Measurements from ENCODE around the gene DPYSL5. TPM values are rescaled to one million over a fixed set of nuclear protein-coding genes. Genes with fewer than 3 reads are reported as not detected.

Gene DPYSL5
- total RNA-seq, 5 donors from 2014 or later (not counting 1 experiment from before 2014, with no cell fraction given), result not detected

GRCh38 chr2:26982102-26982742 lies 134.3 kb downstream of the DPYSL5 start:
- H3K27ac Mint-ChIP-seq, result no peak overlapping the region
- ATAC-seq (replicated peaks in 1 of 4), result peak in 2 of 4 experiments; percentile 57 to 79

GRCh38 chr2:26983746-26984145 lies 135.8 kb downstream of the DPYSL5 start:
- ATAC-seq (replicated peaks in 1 of 4) (no peak), DNase-seq (no peak)
- POLR2A ChIA-PET, result no interaction called here
- no peak overlapping the region for H3K4me3 ChIP-seq (ENCODE audit: control insufficient read depth in 1 of 2, extremely low read depth in 1 of 2, low read length in 1 of 2)
- no peaks in the 10 kb centered on the region for H3K9me3 ChIP-seq
- H3K36me3 ChIP-seq (ENCODE audit: control insufficient read depth in 2 of 2, extremely low read depth in 1 of 2, insufficient read depth in 1 of 2, low read length in 1 of 2), result no peaks in the 10 kb centered on the region
- no CpG with 5 or more reads among the region's 3 CpGs for WGBS (ENCODE audit: insufficient coverage)
- Mint-ChIP-seq H3K4me1 (no peaks in the 10 kb centered on the region), H3K27me3 (no peaks in the 10 kb centered on the region), H3K27ac (no peak overlapping the region), H3K4me3 (no peak overlapping the region), H3K9me3 (no peaks in the 10 kb centered on the region), H3K36me3 (peaks cover 5% of the 10 kb centered on the region)
- no peaks in the 10 kb centered on the region for H3K4me1 ChIP-seq (ENCODE audit: control insufficient read depth in 1 of 2, extremely low read depth in 1 of 2, insufficient read depth in 2 of 2, low read length in 2 of 2)
- H3K27me3 ChIP-seq (replicated peaks in 1 of 2; ENCODE audit: control insufficient read depth in 2 of 2, extremely low read depth in 1 of 2, insufficient read depth in 2 of 2, low read length in 1 of 2), result no peaks in the 10 kb centered on the region
- no peak overlapping the region for H3K27ac ChIP-seq (ENCODE audit: low read length)
- CTCF ChIA-PET, result interaction anchor here in 1 of 2 donors (0.9 kb wide), 1 partner anchor 51 kb away, joined by 3 read pairs; no protein-coding TSS in a partner anchor

More at GRCh38 chr2:26982102-26982742, 134.3 kb downstream of the DPYSL5 start:
- no peak overlapping the region for H3K27ac ChIP-seq (ENCODE audit: low read length)
- H3K4me1 Mint-ChIP-seq, result no peaks in the 10 kb centered on the region
- H3K27me3 ChIP-seq (replicated peaks in 1 of 2; ENCODE audit: control insufficient read depth in 2 of 2, extremely low read depth in 1 of 2, insufficient read depth in 2 of 2, low read length in 1 of 2), result no peaks in the 10 kb centered on the region
- no peak overlapping the region for H3K4me3 Mint-ChIP-seq
- ChIA-PET CTCF (interaction anchor here in 1 of 2 donors (0.7 to 0.9 kb wide), 2 partner anchors 20 to 23 kb away, joined by 3 to 4 read pairs; no protein-coding TSS in a partner anchor), POLR2A (no interaction called here)
- H3K4me1 ChIP-seq (ENCODE audit: control insufficient read depth in 1 of 2, extremely low read depth in 1 of 2, insufficient read depth in 2 of 2, low read length in 2 of 2), result no peaks in the 10 kb centered on the region
- no peaks in the 10 kb centered on the region for H3K9me3 Mint-ChIP-seq
- no peaks in the 10 kb centered on the region for H3K36me3 ChIP-seq (ENCODE audit: control insufficient read depth in 2 of 2, extremely low read depth in 1 of 2, insufficient read depth in 1 of 2, low read length in 1 of 2)
- DNase-seq, result peak in 12 of 35 experiments; percentile 2 to 44 (median 14)
- no peaks in the 10 kb centered on the region for H3K27me3 Mint-ChIP-seq
- no peak overlapping the region for H3K4me3 ChIP-seq (ENCODE audit: control insufficient read depth in 1 of 2, extremely low read depth in 1 of 2, low read length in 1 of 2)
- WGBS (ENCODE audit: insufficient coverage), result 60% methylated on average over 2 of the region's 2 CpGs
- H3K9me3 ChIP-seq, result no peaks in the 10 kb centered on the region
- peaks cover 5% of the 10 kb centered on the region for H3K36me3 Mint-ChIP-seq

DNA sequence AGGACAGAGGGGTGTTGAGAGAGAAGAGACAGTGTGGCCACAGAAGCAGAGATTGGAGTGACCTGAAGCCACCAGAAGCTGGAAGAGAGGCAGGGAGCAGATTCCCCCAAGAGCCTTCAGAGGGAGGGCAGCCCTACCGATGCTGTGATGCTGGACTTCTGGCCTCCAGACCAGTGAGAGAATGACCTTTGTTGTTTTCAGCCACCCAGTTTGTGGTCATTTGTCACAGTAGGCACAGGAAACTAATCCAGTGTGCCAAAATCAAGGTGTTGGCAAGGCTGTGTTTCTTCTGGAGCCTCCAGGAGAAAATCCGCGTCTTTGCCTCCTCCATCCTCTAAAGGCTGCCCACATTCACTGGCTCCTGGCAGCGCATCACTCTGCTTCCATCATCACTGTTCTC lies 137.9 kb downstream of the DPYSL5 start:
- DNase-seq, result no peak
- Histone ChIP-seq H3K4me3 (ENCODE audit: control insufficient read depth in 1 of 2, extremely low read depth in 1 of 2, low read length in 1 of 2) (no peak overlapping the region), H3K4me1 (ENCODE audit: control insufficient read depth in 1 of 2, extremely low read depth in 1 of 2, insufficient read depth in 2 of 2, low read length in 2 of 2) (no peaks in the 10 kb centered on the region), H3K9me3 (no peaks in the 10 kb centered on the region), H3K27ac (ENCODE audit: low read length) (no peak overlapping the region), H3K36me3 (ENCODE audit: control insufficient read depth in 2 of 2, extremely low read depth in 1 of 2, insufficient read depth in 1 of 2, low read length in 1 of 2) (no peaks in the 10 kb centered on the region), H3K27me3 (replicated peaks in 1 of 2; ENCODE audit: control insufficient read depth in 2 of 2, extremely low read depth in 1 of 2, insufficient read depth in 2 of 2, low read length in 1 of 2) (no peaks in the 10 kb centered on the region)
- no peaks in the 10 kb centered on the region for H3K27me3 Mint-ChIP-seq
- no peaks in the 10 kb centered on the region for H3K9me3 Mint-ChIP-seq
- ChIA-PET CTCF (no interaction called here), POLR2A (no interaction called here)
- no peak overlapping the region for H3K4me3 Mint-ChIP-seq
- 97% methylated on average over 3 of the region's 4 CpGs for WGBS (ENCODE audit: insufficient coverage)
- no peak overlapping the region for H3K27ac Mint-ChIP-seq
- peaks cover 5% of the 10 kb centered on the region for H3K36me3 Mint-ChIP-seq
- ATAC-seq (replicated peaks in 1 of 4), result no peak
- no peaks in the 10 kb centered on the region for H3K4me1 Mint-ChIP-seq

DNA sequence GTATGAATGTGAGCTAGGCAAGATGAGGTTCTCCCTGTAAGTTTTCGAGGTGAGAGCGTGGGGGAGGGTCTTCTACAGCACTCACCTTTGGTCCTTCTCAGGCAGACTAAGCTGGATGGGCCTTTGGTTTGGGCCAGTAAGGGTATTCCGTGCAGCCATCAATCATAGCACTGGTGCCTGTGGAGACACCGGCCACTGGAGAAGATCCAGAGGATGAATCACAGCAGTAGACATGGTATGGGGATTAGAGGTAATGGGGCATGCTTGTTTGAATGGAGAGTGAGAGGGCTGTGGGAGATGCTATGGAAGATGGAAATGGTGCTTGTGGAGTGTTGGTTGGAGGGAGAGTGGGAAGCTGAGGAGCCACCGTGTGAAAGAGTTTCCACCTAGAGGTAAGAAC lies 138.6 kb downstream of the DPYSL5 start:
- CTCF ChIA-PET, result no interaction called here
- Histone ChIP-seq H3K27ac (ENCODE audit: low read length) (no peak overlapping the region), H3K4me1 (ENCODE audit: control insufficient read depth in 1 of 2, extremely low read depth in 1 of 2, insufficient read depth in 2 of 2, low read length in 2 of 2) (no peaks in the 10 kb centered on the region), H3K36me3 (ENCODE audit: control insufficient read depth in 2 of 2, extremely low read depth in 1 of 2, insufficient read depth in 1 of 2, low read length in 1 of 2) (no peaks in the 10 kb centered on the region), H3K4me3 (ENCODE audit: control insufficient read depth in 1 of 2, extremely low read depth in 1 of 2, low read length in 1 of 2) (no peak overlapping the region), H3K27me3 (replicated peaks in 1 of 2; ENCODE audit: control insufficient read depth in 2 of 2, extremely low read depth in 1 of 2, insufficient read depth in 2 of 2, low read length in 1 of 2) (no peaks in the 10 kb centered on the region), H3K9me3 (no peaks in the 10 kb centered on the region)
- ATAC-seq (replicated peaks in 1 of 4), result no peak
- DNase-seq, result no peak
- WGBS (ENCODE audit: insufficient coverage), result 83% methylated on average over 4 of the region's 5 CpGs
- no peak overlapping the region for H3K4me3 Mint-ChIP-seq
- no peaks in the 10 kb centered on the region for H3K27me3 Mint-ChIP-seq
- H3K36me3 Mint-ChIP-seq, result peaks cover 5% of the 10 kb centered on the region
- POLR2A ChIA-PET, result no interaction called here
- H3K4me1 Mint-ChIP-seq, result no peaks in the 10 kb centered on the region
- H3K9me3 Mint-ChIP-seq, result no peaks in the 10 kb centered on the region
- no peak overlapping the region for H3K27ac Mint-ChIP-seq

- H3K27ac ChIP-seq (ENCODE audit: low read length), result no peak overlapping the region
- CTCF ChIA-PET, result no interaction called here
- no peaks in the 10 kb centered on the region for H3K27me3 Mint-ChIP-seq
- H3K9me3 Mint-ChIP-seq, result no peaks in the 10 kb centered on the region
- no peak overlapping the region for H3K4me3 Mint-ChIP-seq
- no peak for DNase-seq
- H3K36me3 ChIP-seq (ENCODE audit: control insufficient read depth in 2 of 2, extremely low read depth in 1 of 2, insufficient read depth in 1 of 2, low read length in 1 of 2), result no peaks in the 10 kb centered on the region
- ATAC-seq (replicated peaks in 1 of 4), result no peak
- H3K9me3 ChIP-seq, result no peaks in the 10 kb centered on the region
- POLR2A ChIA-PET, result no interaction called here
- no peaks in the 10 kb centered on the region for H3K4me1 Mint-ChIP-seq
- no peak overlapping the region for H3K27ac Mint-ChIP-seq
- 86% methylated on average over 1 of the region's 4 CpGs for WGBS (ENCODE audit: insufficient coverage)
- H3K27me3 ChIP-seq (replicated peaks in 1 of 2; ENCODE audit: control insufficient read depth in 2 of 2, extremely low read depth in 1 of 2, insufficient read depth in 2 of 2, low read length in 1 of 2), result no peaks in the 10 kb centered on the region
- H3K4me1 ChIP-seq (ENCODE audit: control insufficient read depth in 1 of 2, extremely low read depth in 1 of 2, insufficient read depth in 2 of 2, low read length in 2 of 2), result no peaks in the 10 kb centered on the region
- no peak overlapping the region for H3K4me3 ChIP-seq (ENCODE audit: control insufficient read depth in 1 of 2, extremely low read depth in 1 of 2, low read length in 1 of 2)
- peaks cover 6% of the 10 kb centered on the region for H3K36me3 Mint-ChIP-seq
Observed at GRCh38 chr2:26988058-26988860, 140.3 kb downstream of the DPYSL5 start.

- Histone ChIP-seq H3K27ac (ENCODE audit: low read length) (no peak overlapping the region), H3K36me3 (ENCODE audit: control insufficient read depth in 2 of 2, extremely low read depth in 1 of 2, insufficient read depth in 1 of 2, low read length in 1 of 2) (no peaks in the 10 kb centered on the region), H3K4me1 (ENCODE audit: control insufficient read depth in 1 of 2, extremely low read depth in 1 of 2, insufficient read depth in 2 of 2, low read length in 2 of 2) (no peaks in the 10 kb centered on the region), H3K27me3 (replicated peaks in 1 of 2; ENCODE audit: control insufficient read depth in 2 of 2, extremely low read depth in 1 of 2, insufficient read depth in 2 of 2, low read length in 1 of 2) (no peaks in the 10 kb centered on the region), H3K9me3 (no peaks in the 10 kb centered on the region), H3K4me3 (ENCODE audit: control insufficient read depth in 1 of 2, extremely low read depth in 1 of 2, low read length in 1 of 2) (no peak overlapping the region)
- no peak overlapping the region for H3K4me3 Mint-ChIP-seq
- H3K27ac Mint-ChIP-seq, result no peak overlapping the region
- H3K36me3 Mint-ChIP-seq, result peaks cover 8% of the 10 kb centered on the region
- ATAC-seq (replicated peaks in 1 of 4) (no peak), DNase-seq (no peak)
- WGBS (ENCODE audit: insufficient coverage), result 81% methylated on average over 7 of the region's 8 CpGs
- H3K27me3 Mint-ChIP-seq, result no peaks in the 10 kb centered on the region
- ChIA-PET POLR2A (no interaction called here), CTCF (no interaction called here)
- no peaks in the 10 kb centered on the region for H3K9me3 Mint-ChIP-seq
- no peaks in the 10 kb centered on the region for H3K4me1 Mint-ChIP-seq
Observed at GRCh38 chr2:26989156-26989555, 141.2 kb downstream of the DPYSL5 start.

Measured in T-cell (primary cell).